GM10248 (cell line): ENCODE data around the gene ZMYND10.

Source experiments
- CTCF ChIA-PET: fragments of 300-600 bp; sonication (Branson Sonifier 250); formaldehyde crosslinking; extraction: SDS; loops from one replicate; lab custom pipeline; 2021; ENCODE audit warnings: antibody characterized with exemption; lab: Yijun Ruan, JAX
- POLR2A ChIA-PET: fragments of 350-650 bp; sonication (Branson Sonifier 250); formaldehyde crosslinking; extraction: SDS; loops from one replicate; lab custom pipeline; 2020; ENCODE audit warnings: antibody characterized with exemption; lab: Yijun Ruan, JAX
- DNase-seq: peaks from one replicate; pipeline ENCODE4 v3.0.0; 2012; ENCODE audit errors: extremely low spot score
- CTCF ChIP-seq: IDR thresholded peaks from 2 replicates; pipeline ENCODE4 v1.5.1; 2012; ENCODE audit warnings: mild to moderate bottlenecking, low read depth; ENCODE audit errors: extremely low read depth, missing control alignments, control extremely low read depth

The ZMYND10 gene

GRCh38 chr3:50388016-50388719 lies 42.6 kb upstream of the ZMYND10 start:
- ChIA-PET CTCF (no interaction called here), POLR2A (no interaction called here)
- no peak for DNase-seq
- peak; percentile 8 for TF ChIP-seq CTCF

- ChIA-PET CTCF (interaction anchor here (0.9 kb wide), 1 partner anchor 156 kb away, joined by 3 read pairs; no protein-coding TSS in a partner anchor), POLR2A (no interaction called here)
- no peak for DNase-seq
- TF ChIP-seq CTCF, result no peak
These were observed 40.2 kb upstream of the ZMYND10 start for GRCh38 chr3:50385754-50386153.

- POLR2A ChIA-PET, result no interaction called here
- TF ChIP-seq CTCF, result no peak
- DNase-seq, result no peak
- CTCF ChIA-PET, result no interaction called here
These were observed 38.2 kb upstream of the ZMYND10 start for GRCh38 chr3:50383750-50384149.

GRCh38 chr3:50382722-50383121 lies 37.2 kb upstream of the ZMYND10 start:
- ChIA-PET CTCF (no interaction called here), POLR2A (no interaction called here)
- no peak for DNase-seq
- TF ChIP-seq CTCF, result no peak

GRCh38 chr3:50381383-50381782 lies 35.9 kb upstream of the ZMYND10 start:
- ChIA-PET CTCF (no interaction called here), POLR2A (no interaction called here)
- DNase-seq, result no peak
- TF ChIP-seq CTCF, result no peak

GRCh38 chr3:50380405-50381085 lies 35.0 kb upstream of the ZMYND10 start:
- TF ChIP-seq CTCF, result no peak
- ChIA-PET POLR2A (interaction anchor here (0.6 kb wide), 1 partner anchor 69 kb away, joined by 3 read pairs; no protein-coding TSS in a partner anchor), CTCF (no interaction called here)
- DNase-seq, result no peak
